ENCODE data around the gene RBM45. TPM values are rescaled to one million over a fixed set of nuclear protein-coding genes. Genes with fewer than 3 reads are reported as not detected.
A peak's percentile ranks its signal among the peaks of the same experiment; 100 is the strongest.

RBM45 gene
- total RNA-seq, 1 donor from 2014 or later: 10.3 TPM

- Mint-ChIP-seq H3K4me1 (ENCODE audit: low read depth) (peaks cover 20% of the 10 kb centered on the region), H3K27me3 (ENCODE audit: low read depth) (peaks cover 23% of the 10 kb centered on the region), H3K4me3 (ENCODE audit: unreplicated experiment) (no peak overlapping the region), H3K36me3 (ENCODE audit: low read depth) (no peaks in the 10 kb centered on the region), H3K9me3 (ENCODE audit: low read depth) (peaks cover 3% of the 10 kb centered on the region), H3K27ac (ENCODE audit: unreplicated experiment) (no peak overlapping the region)
- TF ChIP-seq CTCF (IDR thresholded peaks at IDR 0.05): peak; percentile 43
- DNase-seq (ENCODE audit: low spot score): no peak
Measured at GRCh38 chr2:178069551-178069950, 42.7 kb upstream of the RBM45 start.

- peaks cover 1% of the 10 kb centered on the region for H3K36me3 Mint-ChIP-seq (ENCODE audit: low read depth)
- peak overlapping the region; percentile 14 for H3K4me3 Mint-ChIP-seq (ENCODE audit: unreplicated experiment)
- no peak for TF ChIP-seq CTCF (IDR thresholded peaks at IDR 0.05)
- no peak for DNase-seq (ENCODE audit: low spot score)
- peaks cover 23% of the 10 kb centered on the region for H3K27me3 Mint-ChIP-seq (ENCODE audit: low read depth)
- no peak overlapping the region for H3K27ac Mint-ChIP-seq (ENCODE audit: unreplicated experiment)
- H3K4me1 Mint-ChIP-seq (ENCODE audit: low read depth): peaks cover 20% of the 10 kb centered on the region
- peaks cover 3% of the 10 kb centered on the region for H3K9me3 Mint-ChIP-seq (ENCODE audit: low read depth)
Measured at GRCh38 chr2:178070824-178071223, 41.4 kb upstream of the RBM45 start.

DNA sequence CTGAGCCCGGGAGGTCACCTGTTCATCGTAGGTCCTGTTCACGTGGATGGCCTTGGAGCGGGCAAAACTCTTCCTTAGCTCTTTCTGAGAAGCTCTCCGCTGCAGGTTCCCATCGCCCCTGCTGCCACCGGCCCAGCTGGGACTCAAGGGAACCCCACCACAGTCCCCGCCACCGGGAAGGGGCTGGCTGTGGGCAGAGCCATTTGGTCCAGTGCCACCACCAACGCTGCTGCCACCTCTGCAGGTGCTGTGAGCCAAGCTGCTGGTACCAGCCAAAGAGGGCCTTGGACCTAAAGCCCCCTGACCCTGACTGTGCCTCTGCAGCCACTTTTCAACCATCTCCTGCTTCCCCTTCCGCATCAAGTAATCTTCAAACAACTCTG lies 40.2 kb upstream of the RBM45 start:
- no peak for TF ChIP-seq CTCF (IDR thresholded peaks at IDR 0.05)
- Mint-ChIP-seq H3K4me1 (ENCODE audit: low read depth) (peaks cover 20% of the 10 kb centered on the region), H3K9me3 (ENCODE audit: low read depth) (peaks cover 2% of the 10 kb centered on the region), H3K4me3 (ENCODE audit: unreplicated experiment) (peak overlapping the region; percentile 85), H3K27ac (ENCODE audit: unreplicated experiment) (no peak overlapping the region), H3K36me3 (ENCODE audit: low read depth) (peaks cover 1% of the 10 kb centered on the region), H3K27me3 (ENCODE audit: low read depth) (peaks cover 26% of the 10 kb centered on the region)
- no peak for DNase-seq (ENCODE audit: low spot score)

DNA sequence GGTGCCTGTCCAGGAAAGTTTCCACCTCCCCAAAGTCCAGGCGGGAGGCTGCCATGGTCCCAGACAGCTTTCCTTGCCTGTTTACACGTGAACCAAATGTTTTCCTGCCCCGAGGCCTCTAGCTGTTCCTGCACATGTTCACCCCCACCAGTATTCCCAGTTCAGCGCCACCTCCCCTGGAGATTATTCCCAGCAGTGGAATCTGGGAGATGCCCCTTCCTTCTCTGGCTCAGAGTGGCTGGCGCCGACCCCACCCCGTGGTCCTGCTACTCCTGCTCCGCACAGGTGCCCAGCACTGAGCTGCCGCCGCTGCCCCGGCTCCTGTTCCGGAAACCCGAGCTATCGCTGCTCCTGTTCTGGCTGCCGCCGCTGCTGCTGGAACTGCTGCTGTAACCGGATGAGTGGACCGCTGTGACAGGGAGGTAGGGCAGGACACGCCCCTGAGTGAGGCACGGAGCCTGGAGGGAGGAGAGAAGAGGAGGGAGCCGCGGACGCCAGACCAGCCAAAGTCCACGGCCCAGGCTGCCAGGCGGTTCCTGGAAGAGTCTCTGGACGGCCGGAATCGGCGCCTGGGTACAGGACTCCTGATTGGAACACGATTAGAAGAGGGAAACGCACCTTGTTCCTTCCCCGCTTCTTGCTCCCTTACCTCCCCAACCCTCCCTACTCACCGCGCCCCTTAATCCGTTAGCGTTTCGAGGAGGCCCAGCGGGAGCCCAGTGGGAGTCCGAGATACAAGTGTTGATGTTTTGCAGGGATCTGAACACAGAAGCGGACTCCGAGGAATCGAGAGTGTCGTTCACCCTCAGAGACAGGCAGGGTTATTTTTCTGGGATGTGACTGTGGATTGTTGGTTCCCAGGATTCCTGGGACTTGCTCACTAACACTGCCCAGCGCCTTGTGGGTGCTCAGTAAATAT lies 39.6 kb upstream of the RBM45 start, which contains the start of gene PDE11A:
Gene PDE11A (minus strand): TSS at position 395 of the 919 bp plus-strand sequence. CDS start 340 bp downstream, at position 55.
- Mint-ChIP-seq H3K36me3 (ENCODE audit: low read depth) (peaks cover 1% of the 10 kb centered on the region), H3K27ac (ENCODE audit: unreplicated experiment) (peak within 1 kb of the TSS; percentile 47), H3K9me3 (ENCODE audit: low read depth) (no peaks in the 10 kb centered on the region), H3K4me1 (ENCODE audit: low read depth) (peaks cover 20% of the 10 kb centered on the region), H3K4me3 (ENCODE audit: unreplicated experiment) (peak within 1 kb of the TSS; percentile 85), H3K27me3 (ENCODE audit: low read depth) (peaks cover 30% of the 10 kb centered on the region)
- no peak for TF ChIP-seq CTCF (IDR thresholded peaks at IDR 0.05)
- DNase-seq (ENCODE audit: low spot score): peak; percentile 93

DNA sequence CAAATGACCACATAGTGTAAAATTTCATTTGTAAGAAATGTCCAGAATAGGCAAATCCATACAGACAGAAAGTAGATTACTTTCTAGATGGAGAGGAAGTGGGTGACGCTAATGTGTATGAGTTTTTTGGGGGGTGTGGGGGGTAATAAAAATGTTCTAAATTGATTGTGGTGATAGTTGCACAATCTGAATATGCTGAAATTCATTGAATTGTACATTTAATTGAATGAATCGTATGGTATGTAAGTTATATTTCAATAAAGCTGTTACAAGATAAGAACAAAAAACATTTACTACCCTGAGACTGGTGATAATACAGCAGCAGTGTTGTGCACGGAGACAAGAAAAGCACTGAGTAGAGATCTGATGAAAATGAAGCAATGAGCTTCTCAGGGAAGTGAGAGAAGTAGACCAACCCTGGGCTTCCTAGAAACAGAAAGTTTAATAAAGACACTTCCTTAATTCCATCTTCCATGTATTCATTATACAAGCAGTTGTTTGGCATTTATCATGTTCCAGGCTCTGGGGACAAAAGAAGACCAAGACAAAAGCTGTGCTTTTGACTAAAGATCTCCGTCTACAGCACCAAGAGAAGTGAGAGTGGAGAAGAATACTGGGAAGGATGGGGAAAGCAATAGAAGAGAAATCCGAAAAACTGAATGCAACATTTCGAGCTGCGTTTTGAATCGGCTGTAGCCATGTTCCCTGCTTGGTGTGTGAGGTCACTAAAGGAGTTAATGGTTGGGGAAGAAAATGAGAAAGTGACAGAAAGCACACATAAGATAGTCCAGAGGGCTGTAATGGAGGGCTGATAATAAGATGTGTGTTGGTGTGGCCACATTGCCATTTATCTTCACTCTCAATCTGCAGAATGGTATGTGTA lies 37.9 kb upstream of the RBM45 start:
- peaks cover 37% of the 10 kb centered on the region for H3K27me3 Mint-ChIP-seq (ENCODE audit: low read depth)

More for the DNA sequence above, 37.9 kb upstream of the RBM45 start:
- Mint-ChIP-seq H3K9me3 (ENCODE audit: low read depth) (no peaks in the 10 kb centered on the region), H3K4me1 (ENCODE audit: low read depth) (peaks cover 20% of the 10 kb centered on the region), H3K4me3 (ENCODE audit: unreplicated experiment) (no peak overlapping the region), H3K27ac (ENCODE audit: unreplicated experiment) (no peak overlapping the region), H3K36me3 (ENCODE audit: low read depth) (peaks cover 1% of the 10 kb centered on the region)
- DNase-seq (ENCODE audit: low spot score): no peak
- no peak for TF ChIP-seq CTCF (IDR thresholded peaks at IDR 0.05)
